GM18499 (cell line): ENCODE data around the gene KRTAP4-9.
"Not testable (repeated sequence)": the region's sequence is repeated elsewhere in the genome, so short reads cannot be mapped to it uniquely, and the experiment has no call there.

ENCODE experiments used
- ATAC-seq: cut with Tn5 transposase; IDR thresholded peaks from one replicate; pipeline ENCODE4 v1.9.1; 2021; ENCODE audit warnings: moderate number of reproducible peaks; ENCODE audit not compliant: insufficient read depth, unreplicated experiment

Gene KRTAP4-9

GRCh38 chr17:41088760-41089352, 16.3 kb upstream of the KRTAP4-9 start:
- ATAC-seq: not testable (repeated sequence)

DNA sequence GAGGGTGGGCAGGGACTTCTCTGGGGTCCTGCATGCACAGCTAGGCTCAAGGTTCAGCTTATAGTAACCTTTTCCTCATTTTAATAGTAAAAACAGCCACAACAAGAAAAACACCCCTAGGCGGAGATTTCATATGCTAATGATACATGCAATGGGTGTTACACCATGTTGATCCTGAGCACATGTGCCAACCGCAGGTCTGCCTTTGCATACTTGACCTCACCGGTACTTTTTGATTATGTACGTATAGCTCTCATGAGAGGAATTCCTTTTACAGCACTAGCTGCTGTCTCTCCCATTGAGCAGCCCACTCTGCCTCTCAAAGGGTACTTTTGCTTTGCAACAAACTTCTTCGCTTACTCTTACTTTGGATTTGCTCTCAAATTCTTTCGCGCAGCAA, 9.1 kb upstream of the KRTAP4-9 start:
- no peak for ATAC-seq

DNA sequence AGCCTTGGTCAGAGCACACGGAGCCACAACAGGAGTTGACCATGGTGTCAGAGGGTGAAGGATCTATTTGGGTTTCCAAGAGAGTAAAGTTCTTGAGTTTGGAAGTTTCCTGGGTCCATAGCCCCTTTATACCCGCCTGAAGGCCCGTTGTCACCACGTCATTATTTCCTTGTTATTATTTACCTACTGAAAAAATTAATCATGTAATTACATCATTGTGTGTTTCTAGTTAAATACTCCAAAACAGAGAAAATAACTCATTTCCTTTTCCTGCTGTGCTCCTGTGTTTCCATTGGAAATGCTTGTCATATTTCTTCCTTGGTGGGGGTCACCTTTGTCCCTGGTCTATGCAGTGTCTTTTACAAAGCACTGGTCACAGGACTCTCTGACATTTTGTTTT, 7.1 kb upstream of the KRTAP4-9 start, which contains the start of gene KRTAP4-8:
Gene KRTAP4-8, minus strand, starts transcription at position 101 of the 400 bp plus-strand sequence. Its CDS starts 58 bp downstream, at position 43.
- no peak for ATAC-seq

DNA sequence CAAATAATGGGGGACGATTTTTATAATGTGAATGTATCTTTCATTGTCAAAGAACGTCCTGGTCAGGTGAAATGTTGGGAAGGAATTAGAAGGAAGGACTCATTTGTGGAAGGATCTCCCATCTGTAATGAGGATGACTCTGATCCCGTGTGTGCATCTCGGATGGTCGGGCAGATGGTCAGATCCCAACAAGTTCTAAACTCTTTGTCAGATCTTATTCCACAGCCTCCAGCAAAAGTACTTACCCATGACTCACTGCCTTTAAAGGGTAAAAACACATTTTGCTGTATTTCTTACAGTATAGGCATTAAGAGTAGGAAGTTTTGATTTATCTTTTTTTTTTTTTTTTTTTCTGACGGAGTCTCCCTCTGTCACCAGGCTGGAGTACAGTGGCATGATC, 6.7 kb upstream of the KRTAP4-9 start:
- ATAC-seq: no peak

DNA sequence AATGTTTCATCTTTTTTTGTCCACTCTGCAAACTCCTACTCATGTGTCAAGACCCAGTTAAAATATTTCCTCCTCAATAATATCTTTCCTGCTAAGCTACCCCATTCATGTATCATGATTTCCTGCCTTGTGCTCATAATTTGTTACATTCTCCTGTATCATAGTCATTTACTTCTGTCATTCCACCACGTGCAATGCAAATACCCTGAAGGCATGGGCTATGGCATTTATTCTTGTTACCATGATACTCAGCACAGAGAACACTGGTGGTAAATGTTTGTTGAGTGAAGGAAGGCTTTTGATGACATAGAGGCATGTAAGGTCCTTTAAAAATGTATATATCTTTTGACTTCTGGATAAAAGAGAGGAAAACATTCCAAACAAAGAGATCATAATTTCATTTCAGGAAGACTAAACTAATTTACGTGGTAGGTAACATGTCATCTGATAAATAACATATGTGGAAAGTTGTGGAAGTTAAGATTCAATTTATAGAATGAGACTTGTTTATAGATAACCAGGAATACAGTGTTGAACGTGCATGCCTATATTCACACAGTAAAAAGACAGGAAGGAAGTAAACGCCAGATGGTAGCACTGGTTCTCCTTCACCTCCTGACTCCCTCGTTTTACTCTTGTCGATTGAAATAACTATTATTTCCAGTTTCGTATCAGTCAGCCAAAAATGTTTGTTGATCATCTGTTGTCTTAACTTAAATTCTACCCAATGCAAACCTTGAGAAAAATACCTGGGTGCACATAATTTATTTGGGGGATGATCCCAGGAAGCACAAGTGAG, 5.3 kb upstream of the KRTAP4-9 start:
- ATAC-seq: not testable (repeated sequence)

DNA sequence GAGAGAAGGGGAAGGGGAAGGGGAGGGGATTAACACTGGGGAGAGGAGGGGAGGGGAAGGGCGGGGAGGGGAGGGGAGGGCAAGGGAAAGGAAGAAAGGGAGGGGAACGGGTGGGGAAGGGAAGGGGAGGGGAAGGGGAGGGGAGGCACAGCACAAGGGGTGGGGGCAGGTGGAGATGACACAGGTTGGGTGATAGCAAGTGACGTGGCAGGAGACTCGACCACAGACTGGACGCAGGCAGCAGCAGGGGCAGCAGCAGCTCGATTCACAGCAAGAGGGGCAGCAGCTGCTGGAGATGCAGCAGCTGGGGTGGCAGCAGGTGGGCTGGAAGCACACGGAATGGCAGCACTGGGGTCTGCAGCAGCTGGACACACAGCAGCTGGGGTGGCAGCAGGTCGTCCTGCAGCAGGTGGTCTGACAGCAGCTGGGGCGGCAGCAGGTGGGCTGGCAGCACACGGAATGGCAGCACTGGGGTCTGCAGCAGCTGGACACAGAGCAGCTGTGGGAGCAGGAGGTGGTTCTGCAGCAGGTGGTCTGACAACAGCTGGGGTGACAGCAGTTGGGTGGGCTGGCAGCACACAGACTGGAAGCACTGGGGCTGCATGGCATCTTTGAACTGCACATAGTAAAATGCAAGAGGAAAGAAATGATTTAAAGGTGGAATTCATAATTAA, 3.5 kb upstream of the KRTAP4-9 start, which contains the start of gene KRTAP4-16:
Gene KRTAP4-16, minus strand, starts transcription at position 624 of the 674 bp plus-strand sequence. Its CDS starts 0 bp downstream, at position 624.
- no peak for ATAC-seq

- no peak for ATAC-seq
Measured at GRCh38 chr17:41103896-41104295, 1.3 kb upstream of the KRTAP4-9 start.

DNA sequence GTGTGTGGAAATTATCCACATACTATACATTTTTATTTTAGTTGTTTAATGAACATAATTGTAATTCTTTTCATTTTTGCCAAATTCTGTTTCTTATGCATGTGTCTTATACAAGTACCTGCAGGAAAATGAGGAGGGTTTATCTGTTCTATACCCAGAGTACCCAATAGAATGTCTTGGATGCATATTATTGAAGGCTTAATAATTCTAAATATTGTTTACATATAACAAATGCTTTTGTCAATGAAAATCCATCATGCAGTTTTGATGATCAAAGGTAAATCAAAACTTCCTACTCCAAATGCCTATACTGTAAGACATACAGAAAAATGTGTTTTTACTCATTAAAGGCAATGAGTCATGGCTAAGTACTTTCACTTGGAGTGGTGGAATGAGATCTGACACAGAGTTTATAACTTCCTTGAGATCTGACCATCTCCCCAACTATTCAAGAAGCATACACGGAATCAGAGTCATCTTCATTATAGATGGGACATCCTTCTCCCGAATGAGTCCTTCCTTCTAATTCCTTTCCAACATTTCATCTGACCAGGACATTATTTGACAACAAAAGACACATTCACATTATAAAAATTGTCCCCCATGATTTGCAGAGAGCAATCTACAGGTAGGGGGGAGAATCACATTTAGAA, 677 bp upstream of the KRTAP4-9 start:
- not testable (repeated sequence) for ATAC-seq

DNA sequence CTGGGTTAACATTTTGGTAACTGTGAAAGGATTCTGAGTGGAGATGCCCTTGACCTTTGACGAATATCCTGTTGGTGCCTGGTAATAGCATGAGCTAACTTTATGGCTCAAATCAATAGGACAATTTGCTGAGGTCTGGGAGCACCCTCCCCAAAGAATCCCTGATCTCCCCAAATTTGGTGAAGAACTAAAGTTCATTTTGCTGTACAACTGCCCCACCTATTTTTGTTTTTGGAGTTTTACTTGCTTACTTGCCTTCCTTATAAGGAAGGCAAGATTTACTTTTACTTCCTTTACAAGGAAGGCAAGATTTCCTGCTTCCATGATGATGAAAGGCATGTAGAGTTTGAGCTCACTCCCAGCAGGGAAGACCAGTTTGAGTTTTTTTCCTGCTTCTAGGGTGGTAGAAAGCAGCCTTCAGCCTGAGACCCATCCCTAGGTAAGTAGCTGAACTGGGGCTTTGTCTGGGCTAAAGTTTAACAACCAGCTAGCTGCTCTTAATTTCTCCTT, 2.8 kb downstream of the KRTAP4-9 start:
- no peak for ATAC-seq

DNA sequence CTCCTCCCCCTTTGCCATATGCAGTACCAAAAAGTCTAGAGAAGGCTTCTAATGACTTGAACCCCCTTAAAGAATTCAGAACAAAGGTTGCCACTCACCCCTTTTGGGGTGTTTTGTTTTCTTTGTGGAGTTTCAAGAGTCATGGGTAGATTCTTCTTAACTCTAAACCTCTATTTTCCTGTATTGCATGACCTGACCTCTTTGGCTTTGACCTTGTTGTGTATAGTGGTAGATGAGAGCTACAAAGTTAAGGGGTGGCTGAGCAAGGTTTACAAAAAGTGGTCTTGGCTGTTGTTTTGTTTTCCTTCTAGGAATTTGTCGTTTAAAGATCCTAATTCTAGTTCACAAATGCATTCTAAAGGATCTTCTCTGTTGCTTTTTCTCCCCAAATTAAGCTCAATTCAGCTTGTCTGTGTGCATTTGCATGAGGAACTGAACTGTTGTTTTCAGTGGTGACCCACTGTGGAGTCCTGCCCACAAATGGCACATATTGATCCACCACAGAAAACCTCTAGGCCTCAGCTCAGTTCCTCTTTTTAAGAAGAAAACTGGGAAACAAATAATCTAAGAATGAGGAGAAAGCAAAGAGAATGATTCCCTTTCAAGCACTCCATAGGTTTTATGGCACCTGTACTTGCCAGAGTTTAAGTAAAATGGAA, 3.7 kb downstream of the KRTAP4-9 start:
- not testable (repeated sequence) for ATAC-seq

- ATAC-seq: no peak
Measured at GRCh38 chr17:41111151-41111885, 6.1 kb downstream of the KRTAP4-9 start.

DNA sequence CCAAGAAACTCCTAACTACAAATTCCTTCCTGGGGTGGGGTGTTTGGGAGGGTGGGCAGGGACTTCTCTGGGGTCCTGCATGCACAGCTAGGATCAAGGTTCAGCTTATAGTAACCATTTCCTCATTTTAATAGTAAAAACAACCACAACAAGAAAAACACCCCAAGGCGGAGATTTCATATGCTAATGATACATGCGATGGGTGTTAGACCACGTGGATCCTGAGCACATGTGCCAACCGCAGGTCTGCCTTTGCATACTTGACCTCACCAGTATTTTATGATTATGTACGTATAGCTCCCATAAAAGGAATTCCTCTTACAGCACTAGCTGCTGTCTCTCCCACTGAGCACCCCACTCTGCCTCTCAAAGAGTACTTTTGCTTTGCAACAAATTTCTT, 11.1 kb downstream of the KRTAP4-9 start:
- ATAC-seq: no peak

GRCh38 chr17:41117846-41118386, 12.7 kb downstream of the KRTAP4-9 start, which contains the start of gene KRTAP4-11:
Gene KRTAP4-11, minus strand, starts transcription at chr17:41118373. Its CDS starts 58 bp downstream, at chr17:41118315.
- not testable (repeated sequence) for ATAC-seq

DNA sequence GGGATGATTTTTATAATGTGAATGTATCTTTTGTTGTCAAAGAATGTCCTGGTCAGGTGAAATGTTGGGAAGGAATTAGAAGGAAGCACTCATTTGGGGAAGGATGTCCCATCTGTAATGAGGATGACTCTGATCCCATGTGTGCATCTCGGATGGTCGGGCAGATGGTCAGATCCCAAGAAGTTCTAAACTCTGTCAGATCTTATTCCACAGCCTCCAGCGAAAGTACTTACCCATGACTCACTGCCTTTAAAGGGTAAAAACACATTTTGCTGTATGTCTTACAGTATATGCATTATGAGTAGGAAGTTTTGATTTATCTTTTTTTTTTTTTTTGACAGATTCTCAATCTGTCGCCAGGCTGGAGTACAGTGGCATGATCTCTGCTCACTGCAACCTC, 13.5 kb downstream of the KRTAP4-9 start:
- no peak for ATAC-seq

DNA sequence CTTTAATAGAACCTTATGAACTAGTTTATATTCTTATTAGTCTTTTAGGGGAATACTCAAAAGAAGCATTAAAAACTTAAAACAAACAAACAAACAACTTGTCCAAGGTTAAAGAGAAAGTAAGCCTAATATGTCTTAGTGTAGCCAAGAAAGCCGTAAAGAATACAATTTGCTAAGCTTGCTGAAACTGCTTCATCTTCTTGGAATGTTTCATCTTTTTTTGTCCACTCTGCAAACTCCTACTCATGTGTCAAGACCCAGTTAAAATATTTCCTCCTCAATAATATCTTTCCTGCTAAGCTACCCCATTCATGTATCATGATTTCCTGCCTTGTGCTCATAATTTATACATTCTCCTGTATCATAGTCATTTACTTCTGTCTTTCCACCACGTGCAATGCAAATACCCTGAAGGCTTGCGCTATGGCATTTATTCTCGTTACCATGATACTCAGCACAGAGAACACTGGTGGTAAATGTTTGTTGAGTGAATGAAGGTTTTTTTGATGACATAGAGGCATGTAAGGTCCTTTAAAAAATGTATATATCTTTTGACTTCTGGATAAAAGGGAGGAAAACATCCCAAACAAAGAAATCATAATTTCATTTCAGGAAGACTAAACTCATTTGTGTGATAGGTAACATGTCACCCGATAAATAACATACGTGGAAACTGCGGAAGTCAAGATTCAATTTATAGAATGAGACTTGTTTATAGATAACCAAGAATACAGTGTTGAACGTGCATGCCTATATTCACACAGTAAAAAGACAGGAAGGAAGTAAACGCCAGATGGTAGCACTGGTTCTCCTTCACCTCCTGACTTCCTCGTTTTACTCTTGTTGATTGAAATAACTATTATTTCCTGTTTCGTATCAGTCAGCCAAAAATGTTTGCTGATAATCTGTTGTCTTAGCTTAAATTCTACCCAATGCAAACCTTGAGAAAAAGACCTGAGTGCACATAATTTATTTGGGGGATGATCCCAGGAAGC, 14.8 kb downstream of the KRTAP4-9 start:
- ATAC-seq: not testable (repeated sequence)

DNA sequence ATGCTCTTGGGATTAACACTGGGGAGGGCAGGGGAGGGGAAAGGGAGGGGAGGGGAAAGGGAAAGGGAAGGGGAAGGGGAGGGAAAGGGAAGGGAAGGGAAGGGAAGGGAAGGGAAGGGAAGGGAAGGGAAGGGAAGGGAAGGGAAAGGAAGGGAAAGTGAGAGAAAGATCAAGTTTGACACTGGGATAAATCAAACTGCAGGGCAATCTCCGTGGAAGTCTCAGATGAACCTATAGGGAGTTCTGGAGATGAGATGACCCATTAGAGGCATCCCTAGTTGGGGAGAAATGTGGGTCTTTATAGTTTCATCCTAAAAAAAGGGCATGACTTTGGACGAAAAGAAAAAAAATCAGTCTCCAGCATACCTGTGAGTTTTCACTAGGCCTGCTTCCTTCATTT, 16.6 kb downstream of the KRTAP4-9 start:
- ATAC-seq: no peak

DNA sequence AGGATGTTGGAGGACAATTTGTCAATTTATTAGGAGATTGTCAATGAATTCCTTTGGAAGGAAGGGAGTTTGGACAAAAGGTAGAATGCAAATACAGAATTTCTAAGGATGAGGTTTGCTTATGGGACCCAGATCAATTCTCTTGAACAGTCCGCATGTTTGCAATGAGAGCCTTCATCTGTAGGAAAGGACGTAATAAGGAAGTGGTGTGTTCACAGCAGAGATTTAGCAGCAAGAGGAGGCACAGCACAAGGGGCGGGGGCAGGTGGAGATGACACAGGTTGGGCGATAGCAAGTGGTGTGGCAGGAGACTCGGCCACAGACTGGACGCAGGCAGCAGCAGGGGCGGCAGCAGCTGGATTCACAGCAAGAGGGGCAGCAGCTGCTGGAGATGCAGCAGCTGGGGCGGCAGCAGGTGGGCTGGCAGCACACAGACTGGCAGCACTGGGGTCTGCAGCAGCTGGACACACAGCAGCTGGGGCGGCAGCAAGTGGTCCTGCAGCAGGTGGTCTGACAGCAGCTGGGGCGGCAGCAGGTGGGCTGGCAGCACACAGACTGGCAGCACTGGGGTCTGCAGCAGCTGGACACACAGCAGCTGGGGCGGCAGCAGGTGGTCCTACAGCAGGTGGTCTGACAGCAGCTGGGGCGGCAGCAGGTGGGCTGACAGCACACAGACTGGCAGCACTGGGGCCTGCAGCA, 18.3 kb downstream of the KRTAP4-9 start:
- ATAC-seq: not testable (repeated sequence)
